Omental fat pad (tissue), 4 donors: Measurements from ENCODE around the gene TTC9. TPM values are rescaled to one million over a fixed set of nuclear protein-coding genes. Genes with fewer than 3 reads are reported as not detected.

Experiments used
- ATAC-seq: fragments of 150-250 bp; one replicate; pipeline ENCODE4 v1.9.1; 2016; ENCODE audit warnings: mild to moderate bottlenecking, moderate library complexity; ENCODE audit not compliant: low FRiP score
- DNase-seq: peaks from one replicate; pipeline ENCODE4 v3.0.0-alpha.2; 2019; ENCODE audit warnings: low spot score
- CTCF ChIP-seq, 3 donors: fragments of 450-650 bp; IDR thresholded peaks; one replicate each; pipeline ENCODE4 v1.5.1; 2016 to 2017; ENCODE audit warnings: antibody characterized with exemption in 3 of 3, mild to moderate bottlenecking in 3 of 3, moderate library complexity in 2 of 3
- total RNA-seq, 4 donors: library from RNA; depleted of rRNA; stranded (reverse); fragments of >200 nt; gene quantifications; one replicate each; pipeline ENCODE4 v1.1.0, GENCODE V29; 2016

Gene TTC9
- total RNA-seq, 4 donors from 2014 or later = 1.1 to 1.5 (median 1.2) TPM

GRCh38 chr14:70653662-70654061, 11.9 kb downstream of the TTC9 start:
- no peak for DNase-seq
- ATAC-seq = no peak
- TF ChIP-seq CTCF (IDR thresholded peaks at IDR 0.05) = no peak

GRCh38 chr14:70654632-70655031, 12.9 kb downstream of the TTC9 start:
- no peak for TF ChIP-seq CTCF (IDR thresholded peaks at IDR 0.05)
- ATAC-seq (no peak), DNase-seq (no peak)

GRCh38 chr14:70655110-70655826, 13.6 kb downstream of the TTC9 start:
- ATAC-seq = no peak
- DNase-seq = no peak
- TF ChIP-seq CTCF (IDR thresholded peaks at IDR 0.05) = no peak

GRCh38 chr14:70658899-70659298, 17.2 kb downstream of the TTC9 start:
- DNase-seq (no peak), ATAC-seq (no peak)
- TF ChIP-seq CTCF (IDR thresholded peaks at IDR 0.05) = no peak

- DNase-seq (no peak), ATAC-seq (no peak)
- TF ChIP-seq CTCF (IDR thresholded peaks at IDR 0.05) = no peak
Observed at GRCh38 chr14:70660967-70661893, 19.5 kb downstream of the TTC9 start.

- peak; percentile 29 for ATAC-seq
- no peak for DNase-seq
- no peak for TF ChIP-seq CTCF (IDR thresholded peaks at IDR 0.05)
Observed at GRCh38 chr14:70662080-70662479, 20.4 kb downstream of the TTC9 start.
